B cell (primary cell): ENCODE measurements around the gene PPFIA4. TPM values are rescaled to one million over a fixed set of nuclear protein-coding genes. Genes with fewer than 3 reads are reported as not detected.

ENCODE experiments used
- ATAC-seq: fragments of 200-7000 bp; cut with Tn5 transposase; one replicate; pipeline ENCODE4 v1.10.0; 2021; ENCODE audit warnings: low read depth, mild to moderate bottlenecking, moderate number of reproducible peaks, moderate library complexity
- CTCF ChIA-PET: fragments of 350-600 bp; sonication (Branson Sonifier 250); formaldehyde crosslinking; loops from one replicate; lab custom pipeline; 2021; ENCODE audit warnings: antibody characterized with exemption, inconsistent platforms; lab: Charles Lee
- POLR2A ChIA-PET: fragments of 350-600 bp; sonication (Branson Sonifier 250); formaldehyde crosslinking; loops from one replicate; lab custom pipeline; 2021; ENCODE audit warnings: antibody characterized with exemption; lab: Charles Lee
- DNase-seq: peaks from one replicate; pipeline ENCODE4 v3.0.0; 2013
- H2AFZ ChIP-seq: 2 replicates; pipeline ENCODE4 v1.6.1; 2012; ENCODE audit warnings: mild to moderate bottlenecking, low read depth, low read length; ENCODE audit not compliant: insufficient read depth, poor library complexity, severe bottlenecking
- H3K27ac ChIP-seq, 2 donors: 1 replicate in 1 of 2; 2 replicates in 1 of 2; pipeline ENCODE4 v1.5.1; 2012 to 2013; ENCODE audit warnings: low read length in 2 of 2, mild to moderate bottlenecking in 2 of 2, moderate library complexity in 1 of 2
- H3K27me3 ChIP-seq, 4 experiments: fragments of 200-600 bp in 1 of 4; sonication (generic) in 1 of 4; replicated peaks in 1 of 4; 1 replicate in 2 of 4; 2 replicates in 2 of 4; pipeline versions ENCODE4 v1.6.1 to v1.7.0; 2013 to 2016; ENCODE audit warnings: low read length in 3 of 4, mild to moderate bottlenecking in 2 of 4, mixed read lengths in 1 of 4, moderate library complexity in 1 of 4; ENCODE audit not compliant: insufficient read depth in 4 of 4, control insufficient read depth in 3 of 4; ENCODE audit errors: control extremely low read depth in 1 of 4
- H3K36me3 ChIP-seq, 2 experiments: replicated peaks in 1 of 2; 1 replicate in 1 of 2; 2 replicates in 1 of 2; pipeline versions ENCODE4 v1.6.1 to v1.7.1; 2013; ENCODE audit warnings: low read length in 1 of 2; ENCODE audit not compliant: insufficient read depth in 2 of 2, control insufficient read depth in 1 of 2; ENCODE audit errors: control extremely low read depth in 1 of 2, extremely low read depth in 1 of 2
- H3K4me1 ChIP-seq, 2 donors: fragments of 200-600 bp in 1 of 2; sonication (generic) in 1 of 2; 1 replicate in 1 of 2; 2 replicates in 1 of 2; pipeline versions ENCODE4 v1.5.1 to v1.6.1; 2013 to 2017; ENCODE audit warnings: low read length in 2 of 2; ENCODE audit not compliant: control insufficient read depth in 2 of 2, insufficient read depth in 2 of 2
- H3K4me2 ChIP-seq: replicated peaks from 2 replicates; pipeline ENCODE3; 2012; ENCODE audit warnings: mild to moderate bottlenecking, low read depth, low read length; ENCODE audit not compliant: poor library complexity, severe bottlenecking
- H3K4me3 ChIP-seq, 5 experiments: fragments of 200-600 bp in 1 of 5; sonication (generic) in 1 of 5; 1 replicate in 3 of 5; 2 replicates in 2 of 5; pipeline versions ENCODE4 v1.5.1 to v1.7.0; 2011 to 2016; ENCODE audit warnings: low read length in 4 of 5, mild to moderate bottlenecking in 4 of 5, low read depth in 2 of 5, control low read depth in 1 of 5, moderate library complexity in 1 of 5; ENCODE audit not compliant: insufficient read depth in 1 of 5; ENCODE audit errors: control extremely low read depth in 1 of 5, extremely low read depth in 1 of 5
- H3K79me2 ChIP-seq: fragments of 200-600 bp; sonication (generic); one replicate; pipeline ENCODE4 v1.6.0; 2016; ENCODE audit warnings: low read length; ENCODE audit not compliant: control insufficient read depth, insufficient read depth
- H3K9ac ChIP-seq: fragments of 200-600 bp; sonication (generic); 2 replicates; pipeline ENCODE4 v1.6.1; 2017; ENCODE audit warnings: mild to moderate bottlenecking, low read length, moderate library complexity
- H3K9me3 ChIP-seq, 3 donors: one replicate each; pipeline versions ENCODE4 v1.6.1 to v1.7.1; 2013; ENCODE audit warnings: low read length in 2 of 3; ENCODE audit not compliant: control insufficient read depth in 2 of 3, insufficient read depth in 1 of 3; ENCODE audit errors: control extremely low read depth in 1 of 3
- H4K20me1 ChIP-seq: 2 replicates; pipeline ENCODE4 v1.6.0; 2012; ENCODE audit warnings: mild to moderate bottlenecking, low read length; ENCODE audit not compliant: insufficient read depth, control insufficient read depth, poor library complexity, severe bottlenecking
- H3K27ac Mint-ChIP-seq: one replicate; pipeline ENCODE4 v1.8.0; 2021; ENCODE audit warnings: mixed read lengths
- H3K27me3 Mint-ChIP-seq: one replicate; pipeline ENCODE4 v1.8.0; 2021; ENCODE audit warnings: mixed read lengths
- H3K4me1 Mint-ChIP-seq: one replicate; pipeline ENCODE4 v1.8.0; 2021; ENCODE audit warnings: mixed read lengths
- H3K4me3 Mint-ChIP-seq: one replicate; pipeline ENCODE4 v1.8.0; 2021; ENCODE audit warnings: mixed read lengths
- H3K9me3 Mint-ChIP-seq: one replicate; pipeline ENCODE4 v1.8.0; 2022; ENCODE audit warnings: mixed read lengths; ENCODE audit not compliant: insufficient read depth
- CTCF ChIP-seq: fragments of 200-600 bp; IDR thresholded peaks from one replicate; pipeline ENCODE4 v1.8.0; 2022; ENCODE audit warnings: antibody characterized with exemption, mild to moderate bottlenecking
- EZH2 ChIP-seq: IDR thresholded peaks from 2 replicates; pipeline ENCODE4 v1.6.1; 2012; ENCODE audit warnings: borderline replicate concordance, low read depth, mild to moderate bottlenecking, moderate library complexity, low read length; ENCODE audit not compliant: insufficient read depth, poor library complexity, severe bottlenecking
- WGBS: methylation state at CpG from one replicate; pipeline ENCODE4 v1.1.5; 2013; ENCODE audit warnings: missing lambda C conversion rate; ENCODE audit not compliant: insufficient coverage; 5-methylcytosine and 5-hydroxymethylcytosine counted together
- intact Hi-C: fragments of 100-400 bp; cut with micrococcal nuclease; formaldehyde crosslinking; loops from one replicate; pipeline ENCODE4 v1.10.0; 2022
- polyA plus RNA-seq: library from polyadenylated mRNA; depleted of rRNA; stranded (reverse); fragments of >200 nt; gene quantifications from 2 replicates; pipeline ENCODE4 v1.2.3, GENCODE V29; 2012
- total RNA-seq, 2 donors: library from RNA; stranded (reverse); fragments of 120-200 nt in 1 of 2; gene quantifications; 1 replicate in 1 of 2; 2 replicates in 1 of 2; pipeline versions ENCODE4 v1.2.3 to v1.2.4, GENCODE V29; 2013 to 2022

The PPFIA4 gene
- total and polyA plus RNA-seq, 2 donors (not counting 1 experiment from before 2014, with no cell fraction given) = 0.09 to 0.62 TPM

GRCh38 chr1:203082571-203083462 is 56.5 kb downstream of the PPFIA4 start:
- no peaks in the 10 kb centered on the region for H4K20me1 ChIP-seq

More at GRCh38 chr1:203082571-203083462, 56.5 kb downstream of the PPFIA4 start:
- Histone ChIP-seq H3K9ac (no peak overlapping the region), H3K4me2 (no peak overlapping the region), H3K36me3 (no peaks in the 10 kb centered on the region), H3K4me3 (no peak overlapping the region), H2AFZ (no peak overlapping the region), H3K79me2 (no peaks in the 10 kb centered on the region), H3K9me3 (no peaks in the 10 kb centered on the region), H3K4me1 (no peaks in the 10 kb centered on the region), H3K27me3 (peaks cover 0 to 4% (median 0%) of the 10 kb centered on the region in 4 experiments), H3K27ac (no peak overlapping the region)
- CTCF ChIA-PET = no interaction called here
- H3K27ac Mint-ChIP-seq = no peak overlapping the region
- H3K9me3 Mint-ChIP-seq = no peaks in the 10 kb centered on the region
- intact Hi-C loops = no loop called here
- no peaks in the 10 kb centered on the region for H3K4me1 Mint-ChIP-seq
- POLR2A ChIA-PET = no interaction called here
- no peak for DNase-seq
- WGBS = 82% methylated on average over 8 of the region's 11 CpGs
- TF ChIP-seq CTCF (no peak), EZH2 (no peak)
- no peak overlapping the region for H3K4me3 Mint-ChIP-seq
- peaks cover 34% of the 10 kb centered on the region for H3K27me3 Mint-ChIP-seq
- no peak for ATAC-seq
